Ureter (tissue), 1 donor: Measurements from ENCODE around the gene ERVW-1. TPM values are rescaled to one million over a fixed set of nuclear protein-coding genes. Genes with fewer than 3 reads are reported as not detected.

Experiments used
- DNase-seq: peaks from one replicate; pipeline ENCODE4 v3.0.0-alpha.2; 2020; ENCODE audit warnings: low spot score
- total RNA-seq: library from RNA; stranded (reverse); gene quantifications from one replicate; pipeline ENCODE4 v1.2.4, GENCODE V29; 2023
- donor health status: DM: yes; HTN: yes; CAD: no.

Gene ERVW-1
- total RNA-seq, 1 donor from 2014 or later: not detected

GRCh38 chr7:92425311-92425947 is 52.3 kb downstream of the ERVW-1 start:
- DNase-seq: no peak

- no peak for DNase-seq
Measured at GRCh38 chr7:92423710-92424131, 54.0 kb downstream of the ERVW-1 start.

- no peak for DNase-seq
Measured at GRCh38 chr7:92422926-92423325, 54.8 kb downstream of the ERVW-1 start.

- DNase-seq: no peak
Measured at GRCh38 chr7:92421676-92422435, 55.9 kb downstream of the ERVW-1 start.

Other genes starting within 250 kb of the ERVW-1 start
- gene KRIT1, start 232.0 kb downstream of the ERVW-1 start, total RNA-seq: 49.4 TPM
- gene ANKIB1, start 232.0 kb downstream of the ERVW-1 start, total RNA-seq: 78.0 TPM
- 54.0 TPM for gene GATAD1, start 30.5 kb downstream of the ERVW-1 start, total RNA-seq
- 24.7 TPM for gene PEX1, start 50.6 kb upstream of the ERVW-1 start, total RNA-seq
- 11.7 TPM for gene RBM48, start 50.8 kb upstream of the ERVW-1 start, total RNA-seq
- 32.5 TPM for gene FAM133B, start 112.4 kb upstream of the ERVW-1 start, total RNA-seq